GM23338 (cell line): Measurements from ENCODE around the gene SNX3.

ENCODE experiments used
- CREB1 ChIP-seq: fragments of 250-450 bp; sonication (Bioruptor Pico); IDR thresholded peaks from 2 replicates; pipeline ENCODE4 v1.5.0; 2020; ENCODE audit warnings: low read depth, mild to moderate bottlenecking, moderate library complexity
- EZH2 ChIP-seq: fragments of 200-600 bp; sonication (generic); IDR thresholded peaks from one replicate; pipeline ENCODE4 v1.8.0; 2017; ENCODE audit warnings: antibody characterized with exemption, mild to moderate bottlenecking, low read depth; ENCODE audit not compliant: unreplicated experiment
- EZH2phosphoT487 ChIP-seq: fragments of 200-600 bp; sonication (generic); IDR thresholded peaks from one replicate; pipeline ENCODE4 v1.8.1; 2018; ENCODE audit warnings: antibody characterized with exemption; ENCODE audit not compliant: unreplicated experiment
- NANOG ChIP-seq: IDR thresholded peaks from 2 replicates; pipeline ENCODE4 v1.6.1; 2016; ENCODE audit warnings: antibody characterized with exemption, borderline replicate concordance
- POLR2AphosphoS5 ChIP-seq: IDR thresholded peaks from 2 replicates; pipeline ENCODE4 v1.6.1; 2016; ENCODE audit warnings: antibody characterized with exemption, low read depth
- STAT1 ChIP-seq: IDR thresholded peaks from one replicate; pipeline ENCODE4 v1.6.1; 2016; ENCODE audit warnings: antibody characterized with exemption; ENCODE audit not compliant: unreplicated experiment
- TF ChIP-seq, protein P1 (sequence below), 2 experiments: fragments of 200-600 bp in 1 of 2; sonication (generic) in 1 of 2; conservative IDR thresholded peaks; 2 replicates each; pipeline versions ENCODE4 v1.5.1 to v1.6.1; 2016 to 2017; ENCODE audit warnings: antibody characterized with exemption in 2 of 2, low read depth in 2 of 2, mild to moderate bottlenecking in 2 of 2, moderate library complexity in 1 of 2
- TF ChIP-seq, protein P2 (sequence below): IDR thresholded peaks from one replicate; pipeline ENCODE4 v1.6.1; 2018; ENCODE audit warnings: antibody characterized with exemption; ENCODE audit not compliant: unreplicated experiment

DNA sequence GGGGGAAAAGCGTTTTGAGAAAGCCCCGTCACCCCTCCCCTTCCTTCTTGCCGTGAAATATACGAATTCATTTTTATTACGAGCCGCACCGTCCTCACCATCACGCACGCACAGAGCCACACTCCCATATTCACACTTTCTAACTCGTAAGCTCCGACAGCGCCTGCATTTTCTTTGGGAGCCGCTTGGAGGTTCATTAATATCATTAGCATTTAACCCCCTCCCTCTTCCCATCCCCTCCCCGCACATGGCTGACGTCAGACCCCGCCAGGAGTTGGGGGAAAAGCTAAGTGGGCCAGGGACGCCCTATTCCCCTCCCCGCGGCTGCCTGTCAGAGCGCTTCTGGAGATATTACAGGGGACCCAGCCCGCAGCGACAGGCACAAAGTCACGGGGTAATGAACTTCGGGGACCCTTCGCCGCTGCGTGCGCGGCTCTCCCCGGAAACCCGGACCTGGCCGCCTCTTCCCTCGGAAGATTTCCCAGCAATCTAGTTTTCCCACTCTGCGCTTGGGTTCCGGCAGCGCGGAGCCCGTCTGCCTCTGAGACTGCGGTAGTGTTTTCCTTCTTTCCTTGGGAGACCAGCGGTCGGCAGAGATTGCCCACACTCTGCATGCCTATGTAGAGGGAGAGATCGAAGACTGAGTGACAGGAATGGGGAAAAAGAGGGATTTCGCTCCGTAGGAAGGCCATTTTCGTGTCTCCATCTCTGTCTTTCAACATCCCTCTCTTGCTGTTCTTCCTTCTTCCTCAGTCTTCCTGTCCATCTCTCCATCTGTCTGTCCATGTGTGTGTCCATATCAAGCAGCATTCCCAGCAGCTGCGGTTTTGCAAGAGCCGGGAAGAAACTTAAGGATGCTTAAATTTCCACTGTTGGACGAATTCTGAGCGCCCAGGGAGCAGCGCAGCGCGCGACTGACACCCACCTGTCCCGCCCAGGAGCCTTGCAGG lies 94.9 kb downstream of the SNX3 start, which contains the start of gene NR2E1:
- TF ChIP-seq, protein P1, sequence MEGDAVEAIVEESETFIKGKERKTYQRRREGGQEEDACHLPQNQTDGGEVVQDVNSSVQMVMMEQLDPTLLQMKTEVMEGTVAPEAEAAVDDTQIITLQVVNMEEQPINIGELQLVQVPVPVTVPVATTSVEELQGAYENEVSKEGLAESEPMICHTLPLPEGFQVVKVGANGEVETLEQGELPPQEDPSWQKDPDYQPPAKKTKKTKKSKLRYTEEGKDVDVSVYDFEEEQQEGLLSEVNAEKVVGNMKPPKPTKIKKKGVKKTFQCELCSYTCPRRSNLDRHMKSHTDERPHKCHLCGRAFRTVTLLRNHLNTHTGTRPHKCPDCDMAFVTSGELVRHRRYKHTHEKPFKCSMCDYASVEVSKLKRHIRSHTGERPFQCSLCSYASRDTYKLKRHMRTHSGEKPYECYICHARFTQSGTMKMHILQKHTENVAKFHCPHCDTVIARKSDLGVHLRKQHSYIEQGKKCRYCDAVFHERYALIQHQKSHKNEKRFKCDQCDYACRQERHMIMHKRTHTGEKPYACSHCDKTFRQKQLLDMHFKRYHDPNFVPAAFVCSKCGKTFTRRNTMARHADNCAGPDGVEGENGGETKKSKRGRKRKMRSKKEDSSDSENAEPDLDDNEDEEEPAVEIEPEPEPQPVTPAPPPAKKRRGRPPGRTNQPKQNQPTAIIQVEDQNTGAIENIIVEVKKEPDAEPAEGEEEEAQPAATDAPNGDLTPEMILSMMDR (conservative IDR thresholded peaks at IDR 0.05; ENCODE audit: low read depth in 2 of 2): no peak; a peak in 1 of 4 replicates
- TF ChIP-seq, protein P2, sequence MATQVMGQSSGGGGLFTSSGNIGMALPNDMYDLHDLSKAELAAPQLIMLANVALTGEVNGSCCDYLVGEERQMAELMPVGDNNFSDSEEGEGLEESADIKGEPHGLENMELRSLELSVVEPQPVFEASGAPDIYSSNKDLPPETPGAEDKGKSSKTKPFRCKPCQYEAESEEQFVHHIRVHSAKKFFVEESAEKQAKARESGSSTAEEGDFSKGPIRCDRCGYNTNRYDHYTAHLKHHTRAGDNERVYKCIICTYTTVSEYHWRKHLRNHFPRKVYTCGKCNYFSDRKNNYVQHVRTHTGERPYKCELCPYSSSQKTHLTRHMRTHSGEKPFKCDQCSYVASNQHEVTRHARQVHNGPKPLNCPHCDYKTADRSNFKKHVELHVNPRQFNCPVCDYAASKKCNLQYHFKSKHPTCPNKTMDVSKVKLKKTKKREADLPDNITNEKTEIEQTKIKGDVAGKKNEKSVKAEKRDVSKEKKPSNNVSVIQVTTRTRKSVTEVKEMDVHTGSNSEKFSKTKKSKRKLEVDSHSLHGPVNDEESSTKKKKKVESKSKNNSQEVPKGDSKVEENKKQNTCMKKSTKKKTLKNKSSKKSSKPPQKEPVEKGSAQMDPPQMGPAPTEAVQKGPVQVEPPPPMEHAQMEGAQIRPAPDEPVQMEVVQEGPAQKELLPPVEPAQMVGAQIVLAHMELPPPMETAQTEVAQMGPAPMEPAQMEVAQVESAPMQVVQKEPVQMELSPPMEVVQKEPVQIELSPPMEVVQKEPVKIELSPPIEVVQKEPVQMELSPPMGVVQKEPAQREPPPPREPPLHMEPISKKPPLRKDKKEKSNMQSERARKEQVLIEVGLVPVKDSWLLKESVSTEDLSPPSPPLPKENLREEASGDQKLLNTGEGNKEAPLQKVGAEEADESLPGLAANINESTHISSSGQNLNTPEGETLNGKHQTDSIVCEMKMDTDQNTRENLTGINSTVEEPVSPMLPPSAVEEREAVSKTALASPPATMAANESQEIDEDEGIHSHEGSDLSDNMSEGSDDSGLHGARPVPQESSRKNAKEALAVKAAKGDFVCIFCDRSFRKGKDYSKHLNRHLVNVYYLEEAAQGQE: no peak
- TF ChIP-seq EZH2 (peak; percentile 99), POLR2AphosphoS5 (no peak), CREB1 (CRISPR knock-in tag) (peak; percentile 85), NANOG (no peak), EZH2phosphoT487 (peak; percentile 98), STAT1 (no peak)
